ENCODE data around the gene HRH1. TPM values are rescaled to one million over a fixed set of nuclear protein-coding genes. Genes with fewer than 3 reads are reported as not detected.
"Not testable (repeated sequence)": the region's sequence is repeated elsewhere in the genome, so short reads cannot be mapped to it uniquely, and the experiment has no call there.

HRH1 gene
- total RNA-seq, 1 donor from 2014 or later: 0.90 TPM

- no peak overlapping the region for H3K4me3 Mint-ChIP-seq (ENCODE audit: unreplicated experiment)
- H3K27ac Mint-ChIP-seq (ENCODE audit: unreplicated experiment): no peak overlapping the region
- TF ChIP-seq CTCF (IDR thresholded peaks at IDR 0.05; ENCODE audit: unreplicated experiment): no peak
- DNase-seq (ENCODE audit: low spot score): no peak
- no peaks in the 10 kb centered on the region for H3K9me3 Mint-ChIP-seq (ENCODE audit: unreplicated experiment)
- peaks cover 11% of the 10 kb centered on the region for H3K27me3 Mint-ChIP-seq (ENCODE audit: unreplicated experiment)
- peaks cover 3% of the 10 kb centered on the region for H3K4me1 Mint-ChIP-seq (ENCODE audit: unreplicated experiment)
- H3K36me3 Mint-ChIP-seq (ENCODE audit: low read depth, unreplicated experiment): no peaks in the 10 kb centered on the region
These were observed 17.9 kb downstream of the HRH1 start for GRCh38 chr3:11172096-11172690.

- H3K27ac Mint-ChIP-seq (ENCODE audit: unreplicated experiment): no peak overlapping the region
- H3K27me3 Mint-ChIP-seq (ENCODE audit: unreplicated experiment): peaks cover 11% of the 10 kb centered on the region
- H3K9me3 Mint-ChIP-seq (ENCODE audit: unreplicated experiment): no peaks in the 10 kb centered on the region
- H3K4me3 Mint-ChIP-seq (ENCODE audit: unreplicated experiment): no peak overlapping the region
- no peak for TF ChIP-seq CTCF (IDR thresholded peaks at IDR 0.05; ENCODE audit: unreplicated experiment)
- no peaks in the 10 kb centered on the region for H3K4me1 Mint-ChIP-seq (ENCODE audit: unreplicated experiment)
- DNase-seq (ENCODE audit: low spot score): no peak
- no peaks in the 10 kb centered on the region for H3K36me3 Mint-ChIP-seq (ENCODE audit: low read depth, unreplicated experiment)
These were observed 19.7 kb downstream of the HRH1 start for GRCh38 chr3:11173828-11174465.

GRCh38 chr3:11178421-11178820 lies 24.1 kb downstream of the HRH1 start:
- H3K4me1 Mint-ChIP-seq (ENCODE audit: unreplicated experiment): no peaks in the 10 kb centered on the region
- H3K4me3 Mint-ChIP-seq (ENCODE audit: unreplicated experiment): no peak overlapping the region
- no peaks in the 10 kb centered on the region for H3K9me3 Mint-ChIP-seq (ENCODE audit: unreplicated experiment)
- no peaks in the 10 kb centered on the region for H3K36me3 Mint-ChIP-seq (ENCODE audit: low read depth, unreplicated experiment)
- no peak for TF ChIP-seq CTCF (IDR thresholded peaks at IDR 0.05; ENCODE audit: unreplicated experiment)
- peaks cover 4% of the 10 kb centered on the region for H3K27me3 Mint-ChIP-seq (ENCODE audit: unreplicated experiment)
- no peak for DNase-seq (ENCODE audit: low spot score)
- no peak overlapping the region for H3K27ac Mint-ChIP-seq (ENCODE audit: unreplicated experiment)

GRCh38 chr3:11184328-11184969 lies 30.2 kb downstream of the HRH1 start:
- H3K4me1 Mint-ChIP-seq (ENCODE audit: unreplicated experiment); H3K27me3 Mint-ChIP-seq (ENCODE audit: unreplicated experiment); DNase-seq (ENCODE audit: low spot score); H3K9me3 Mint-ChIP-seq (ENCODE audit: unreplicated experiment); H3K27ac Mint-ChIP-seq (ENCODE audit: unreplicated experiment); H3K36me3 Mint-ChIP-seq (ENCODE audit: low read depth, unreplicated experiment); H3K4me3 Mint-ChIP-seq (ENCODE audit: unreplicated experiment): not testable (repeated sequence)

GRCh38 chr3:11185144-11185543 lies 30.9 kb downstream of the HRH1 start:
- Mint-ChIP-seq H3K4me1 (ENCODE audit: unreplicated experiment) (no peaks in the 10 kb centered on the region), H3K27ac (ENCODE audit: unreplicated experiment) (no peak overlapping the region), H3K36me3 (ENCODE audit: low read depth, unreplicated experiment) (no peaks in the 10 kb centered on the region), H3K27me3 (ENCODE audit: unreplicated experiment) (peaks cover 6% of the 10 kb centered on the region), H3K4me3 (ENCODE audit: unreplicated experiment) (no peak overlapping the region), H3K9me3 (ENCODE audit: unreplicated experiment) (no peaks in the 10 kb centered on the region)
- DNase-seq (ENCODE audit: low spot score): no peak
- no peak for TF ChIP-seq CTCF (IDR thresholded peaks at IDR 0.05; ENCODE audit: unreplicated experiment)

Data from endothelial cell (in vitro differentiated cells).